ENCODE data around the gene MMRN2. TPM values are rescaled to one million over a fixed set of nuclear protein-coding genes. Genes with fewer than 3 reads are reported as not detected.

Gene MMRN2
- total and polyA plus RNA-seq, 2 of the 8 experiments (the other 6 are each of a cell fraction or from before 2014, with no cell fraction given) = 1.2 TPM

DNA sequence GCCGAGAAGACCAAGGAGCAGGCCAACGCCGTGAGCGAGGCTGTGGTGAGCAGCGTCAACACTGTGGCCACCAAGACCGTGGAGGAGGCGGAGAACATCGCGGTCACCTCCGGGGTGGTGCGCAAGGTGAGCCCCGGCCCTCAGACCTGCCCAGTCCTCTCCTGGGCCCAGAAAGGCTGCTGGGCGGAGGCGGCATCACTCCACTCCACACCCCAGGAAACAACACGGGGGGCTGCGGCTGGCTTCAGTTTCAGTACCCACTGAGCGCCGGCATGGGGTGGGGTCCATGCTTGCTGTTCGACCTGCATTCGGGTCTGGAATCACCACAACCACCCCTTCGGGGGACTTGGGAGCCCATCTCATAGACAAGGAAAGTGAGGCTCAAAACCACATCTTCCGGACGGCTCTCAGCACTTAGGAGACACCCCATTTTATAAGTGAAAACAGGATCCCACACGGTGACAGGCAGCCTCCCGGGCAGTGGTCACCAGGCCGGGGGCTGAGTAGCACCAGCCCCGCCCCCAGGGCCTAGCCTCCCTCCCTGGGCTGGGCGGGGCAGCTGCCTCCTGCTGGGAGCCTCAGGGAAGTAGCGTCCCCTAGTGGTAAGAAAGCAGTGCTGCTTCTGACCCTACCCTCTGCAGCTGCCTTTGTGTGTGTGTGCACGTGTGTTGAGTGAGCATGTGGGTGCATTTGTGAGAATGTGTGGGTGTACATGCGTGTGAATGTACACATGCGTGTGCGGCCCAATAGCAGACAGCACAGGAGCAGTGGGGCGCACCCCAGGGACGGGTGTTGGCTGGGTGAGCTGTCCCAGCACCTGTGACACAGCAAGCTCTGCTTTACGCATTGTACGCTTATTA is 2.8 kb upstream of the MMRN2 start (continued):
- no peak for TF ChIP-seq EZH2 (IDR thresholded peaks at IDR 0.05; ENCODE audit: low read depth, low read length, severe bottlenecking)
- no peak for TF ChIP-seq CTBP2 (IDR thresholded peaks at IDR 0.05; ENCODE audit: borderline replicate concordance, insufficient read depth, insufficient read length, low read length)
- TF ChIP-seq, protein P1, sequence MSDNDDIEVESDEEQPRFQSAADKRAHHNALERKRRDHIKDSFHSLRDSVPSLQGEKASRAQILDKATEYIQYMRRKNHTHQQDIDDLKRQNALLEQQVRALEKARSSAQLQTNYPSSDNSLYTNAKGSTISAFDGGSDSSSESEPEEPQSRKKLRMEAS (IDR thresholded peaks at IDR 0.05) = peak; percentile 86
- TF ChIP-seq SIX5 (IDR thresholded peaks at IDR 0.05; ENCODE audit: low read depth, low read length) = no peak
- no peak for TF ChIP-seq CREB1 (IDR thresholded peaks at IDR 0.05)
- TF ChIP-seq POU5F1 (IDR thresholded peaks at IDR 0.05; ENCODE audit: low read depth, low read length) = no peak
- no peak for TF ChIP-seq PHF8 (conservative IDR thresholded peaks at IDR 0.05; ENCODE audit: low read depth, low read length)
- no peak for TF ChIP-seq ZNF274 (IDR thresholded peaks at IDR 0.05; ENCODE audit: borderline replicate concordance, extremely low read depth, low read length)
- no peak for TF ChIP-seq ASH2L (IDR thresholded peaks at IDR 0.05; ENCODE audit: low read length)
- no peak for TF ChIP-seq SIRT6 (IDR thresholded peaks at IDR 0.05; ENCODE audit: low read length)
- TF ChIP-seq, protein P2, sequence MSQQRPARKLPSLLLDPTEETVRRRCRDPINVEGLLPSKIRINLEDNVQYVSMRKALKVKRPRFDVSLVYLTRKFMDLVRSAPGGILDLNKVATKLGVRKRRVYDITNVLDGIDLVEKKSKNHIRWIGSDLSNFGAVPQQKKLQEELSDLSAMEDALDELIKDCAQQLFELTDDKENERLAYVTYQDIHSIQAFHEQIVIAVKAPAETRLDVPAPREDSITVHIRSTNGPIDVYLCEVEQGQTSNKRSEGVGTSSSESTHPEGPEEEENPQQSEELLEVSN (IDR thresholded peaks at IDR 0.05) = no peak
- no peak for TF ChIP-seq SP1 (IDR thresholded peaks at IDR 0.05; ENCODE audit: low read depth, low read length)
- TF ChIP-seq SIN3A (conservative IDR thresholded peaks at IDR 0.05 in 1 of 2, IDR thresholded peaks at IDR 0.05 in 1 of 2; ENCODE audit: low read depth in 1 of 2, low read length in 2 of 2) = no peak
- peak; percentile 17; the same call in 1 of the 2 replicates for TF ChIP-seq YY1 (IDR thresholded peaks at IDR 0.05; ENCODE audit: low read depth, low read length)
- peak; percentile 37; the same call in 1 of the 2 replicates for TF ChIP-seq JUND (IDR thresholded peaks at IDR 0.05; ENCODE audit: low read length)
- TF ChIP-seq MAFK (IDR thresholded peaks at IDR 0.05; ENCODE audit: low read depth, low read length) = no peak
- TF ChIP-seq, protein P3, sequence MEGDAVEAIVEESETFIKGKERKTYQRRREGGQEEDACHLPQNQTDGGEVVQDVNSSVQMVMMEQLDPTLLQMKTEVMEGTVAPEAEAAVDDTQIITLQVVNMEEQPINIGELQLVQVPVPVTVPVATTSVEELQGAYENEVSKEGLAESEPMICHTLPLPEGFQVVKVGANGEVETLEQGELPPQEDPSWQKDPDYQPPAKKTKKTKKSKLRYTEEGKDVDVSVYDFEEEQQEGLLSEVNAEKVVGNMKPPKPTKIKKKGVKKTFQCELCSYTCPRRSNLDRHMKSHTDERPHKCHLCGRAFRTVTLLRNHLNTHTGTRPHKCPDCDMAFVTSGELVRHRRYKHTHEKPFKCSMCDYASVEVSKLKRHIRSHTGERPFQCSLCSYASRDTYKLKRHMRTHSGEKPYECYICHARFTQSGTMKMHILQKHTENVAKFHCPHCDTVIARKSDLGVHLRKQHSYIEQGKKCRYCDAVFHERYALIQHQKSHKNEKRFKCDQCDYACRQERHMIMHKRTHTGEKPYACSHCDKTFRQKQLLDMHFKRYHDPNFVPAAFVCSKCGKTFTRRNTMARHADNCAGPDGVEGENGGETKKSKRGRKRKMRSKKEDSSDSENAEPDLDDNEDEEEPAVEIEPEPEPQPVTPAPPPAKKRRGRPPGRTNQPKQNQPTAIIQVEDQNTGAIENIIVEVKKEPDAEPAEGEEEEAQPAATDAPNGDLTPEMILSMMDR (IDR thresholded peaks at IDR 0.05; ENCODE audit: control extremely low read depth in 1 of 3, insufficient read depth in 1 of 3, low read depth in 1 of 3, low read length in 3 of 3) = peak in 2 of 3 experiments; percentile 96 to 100; a peak in 3 of 4 replicates
- TF ChIP-seq KDM1A (IDR thresholded peaks at IDR 0.05; ENCODE audit: borderline replicate concordance, low read length) = peak; percentile 69; the same call in 1 of the 2 replicates
- TF ChIP-seq, protein P4, sequence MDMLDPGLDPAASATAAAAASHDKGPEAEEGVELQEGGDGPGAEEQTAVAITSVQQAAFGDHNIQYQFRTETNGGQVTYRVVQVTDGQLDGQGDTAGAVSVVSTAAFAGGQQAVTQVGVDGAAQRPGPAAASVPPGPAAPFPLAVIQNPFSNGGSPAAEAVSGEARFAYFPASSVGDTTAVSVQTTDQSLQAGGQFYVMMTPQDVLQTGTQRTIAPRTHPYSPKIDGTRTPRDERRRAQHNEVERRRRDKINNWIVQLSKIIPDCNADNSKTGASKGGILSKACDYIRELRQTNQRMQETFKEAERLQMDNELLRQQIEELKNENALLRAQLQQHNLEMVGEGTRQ (IDR thresholded peaks at IDR 0.05; ENCODE audit: low read length) = 0 out of 2 replicates have a peak, but pooled peaks have one; percentile 22
